HEK293 (cell line): Measurements from ENCODE around the gene FEZF1.
A peak's percentile ranks its signal among the peaks of the same experiment; 100 is the strongest.

ENCODE experiments used
- GLIS2 ChIP-seq: fragments of 450-650 bp; formaldehyde crosslinking; IDR thresholded peaks from 2 replicates; pipeline ENCODE4 v1.5.1; 2016; ENCODE audit warnings: missing biosample characterization, missing genetic modification characterization
- IKZF3 ChIP-seq: fragments of 450-650 bp; IDR thresholded peaks from 2 replicates; pipeline ENCODE4 v1.5.0; 2018; ENCODE audit warnings: missing biosample characterization, mild to moderate bottlenecking, missing genetic modification characterization, moderate library complexity
- PRDM2 ChIP-seq: fragments of 450-650 bp; formaldehyde crosslinking; IDR thresholded peaks from 2 replicates; pipeline ENCODE4 v1.5.1; 2016; ENCODE audit warnings: missing biosample characterization, missing genetic modification characterization, borderline replicate concordance
- PRDM4 ChIP-seq: fragments of 450-650 bp; formaldehyde crosslinking; IDR thresholded peaks from 2 replicates; pipeline ENCODE4 v1.5.1; 2017; ENCODE audit warnings: missing biosample characterization, missing genetic modification characterization
- PRDM6 ChIP-seq: fragments of 450-650 bp; formaldehyde crosslinking; IDR thresholded peaks from 2 replicates; pipeline ENCODE4 v1.5.1; 2017; ENCODE audit warnings: missing biosample characterization, missing genetic modification characterization
- REPIN1 ChIP-seq: fragments of 450-650 bp; formaldehyde crosslinking; IDR thresholded peaks from 2 replicates; pipeline ENCODE4 v1.5.1; 2017; ENCODE audit warnings: missing biosample characterization, missing genetic modification characterization, low read depth
- SALL2 ChIP-seq: fragments of 450-650 bp; formaldehyde crosslinking; IDR thresholded peaks from 2 replicates; pipeline ENCODE4 v1.5.0; 2017; ENCODE audit warnings: missing biosample characterization, mild to moderate bottlenecking, missing genetic modification characterization, borderline replicate concordance
- SP2 ChIP-seq: fragments of 450-650 bp; formaldehyde crosslinking; IDR thresholded peaks from 2 replicates; pipeline ENCODE4 v1.5.1; 2016; ENCODE audit warnings: missing biosample characterization, missing genetic modification characterization
- SP3 ChIP-seq: fragments of 450-650 bp; formaldehyde crosslinking; IDR thresholded peaks from 2 replicates; pipeline ENCODE4 v1.5.1; 2016; ENCODE audit warnings: missing biosample characterization, missing genetic modification characterization
- TCF7L2 ChIP-seq: IDR thresholded peaks from 2 replicates; pipeline ENCODE4 v1.6.1; 2011; ENCODE audit warnings: low read depth, mild to moderate bottlenecking, inconsistent platforms, low read length, moderate library complexity, borderline replicate concordance
- YY2 ChIP-seq: fragments of 450-650 bp; formaldehyde crosslinking; IDR thresholded peaks from 2 replicates; pipeline ENCODE4 v1.5.1; 2016; ENCODE audit warnings: missing biosample characterization, missing genetic modification characterization
- ZBTB1 ChIP-seq: fragments of 450-650 bp; formaldehyde crosslinking; IDR thresholded peaks from 2 replicates; pipeline ENCODE4 v1.5.1; 2016; ENCODE audit warnings: missing biosample characterization, missing genetic modification characterization
- ZBTB48 ChIP-seq: fragments of 450-650 bp; formaldehyde crosslinking; IDR thresholded peaks from 2 replicates; pipeline ENCODE4 v1.5.1; 2016; ENCODE audit warnings: missing biosample characterization, missing genetic modification characterization
- ZFP3 ChIP-seq: fragments of 450-650 bp; formaldehyde crosslinking; IDR thresholded peaks from 2 replicates; pipeline ENCODE4 v1.5.1; 2016; ENCODE audit warnings: low read depth, missing biosample characterization, missing genetic modification characterization
- ZNF112 ChIP-seq: fragments of 450-650 bp; formaldehyde crosslinking; IDR thresholded peaks from 2 replicates; pipeline ENCODE4 v1.5.0; 2017; ENCODE audit warnings: missing biosample characterization, missing genetic modification characterization
- ZNF132 ChIP-seq: fragments of 450-650 bp; formaldehyde crosslinking; IDR thresholded peaks from 2 replicates; pipeline ENCODE4 v1.5.1; 2017; ENCODE audit warnings: missing biosample characterization, missing genetic modification characterization, borderline replicate concordance
- ZNF2 ChIP-seq: fragments of 450-650 bp; formaldehyde crosslinking; IDR thresholded peaks from 2 replicates; pipeline ENCODE4 v1.5.1; 2016; ENCODE audit warnings: missing biosample characterization, missing genetic modification characterization
- ZNF239 ChIP-seq: fragments of 450-650 bp; formaldehyde crosslinking; IDR thresholded peaks from 2 replicates; pipeline ENCODE4 v1.5.1; 2016; ENCODE audit warnings: missing biosample characterization, missing genetic modification characterization
- ZNF324 ChIP-seq: fragments of 450-650 bp; formaldehyde crosslinking; IDR thresholded peaks from 2 replicates; pipeline ENCODE4 v1.5.1; 2016; ENCODE audit warnings: missing biosample characterization, missing genetic modification characterization
- ZNF366 ChIP-seq: fragments of 450-650 bp; formaldehyde crosslinking; conservative IDR thresholded peaks from 2 replicates; pipeline ENCODE4 v1.5.1; 2016; ENCODE audit warnings: missing biosample characterization, missing genetic modification characterization
- ZNF398 ChIP-seq: fragments of 450-650 bp; formaldehyde crosslinking; IDR thresholded peaks from 2 replicates; pipeline ENCODE4 v1.5.1; 2017; ENCODE audit warnings: missing biosample characterization, missing genetic modification characterization
- ZNF48 ChIP-seq: fragments of 450-650 bp; formaldehyde crosslinking; IDR thresholded peaks from 2 replicates; pipeline ENCODE4 v1.5.1; 2016; ENCODE audit warnings: missing biosample characterization, missing genetic modification characterization
- ZNF510 ChIP-seq: fragments of 450-650 bp; formaldehyde crosslinking; IDR thresholded peaks from 2 replicates; pipeline ENCODE4 v1.5.1; 2018; ENCODE audit warnings: mild to moderate bottlenecking, missing genetic modification characterization, missing biosample characterization; ENCODE audit not compliant: insufficient replicate concordance
- ZNF624 ChIP-seq: fragments of 450-650 bp; formaldehyde crosslinking; IDR thresholded peaks from 2 replicates; pipeline ENCODE4 v1.5.1; 2017; ENCODE audit warnings: missing biosample characterization, missing genetic modification characterization
- ZNF626 ChIP-seq: fragments of 450-650 bp; sonication (Bioruptor Pico); formaldehyde crosslinking; IDR thresholded peaks from 2 replicates; pipeline ENCODE4 v1.5.1; 2018; ENCODE audit warnings: missing biosample characterization, missing genetic modification characterization, inconsistent platforms
- ZNF658 ChIP-seq: fragments of 450-650 bp; formaldehyde crosslinking; IDR thresholded peaks from 2 replicates; pipeline ENCODE4; 2016; ENCODE audit warnings: missing biosample characterization, missing genetic modification characterization
- ZNF791 ChIP-seq: fragments of 450-650 bp; formaldehyde crosslinking; IDR thresholded peaks from 2 replicates; pipeline ENCODE4 v1.5.1; 2016; ENCODE audit warnings: missing biosample characterization, missing genetic modification characterization
- ZNF843 ChIP-seq: fragments of 450-650 bp; formaldehyde crosslinking; IDR thresholded peaks from 2 replicates; pipeline ENCODE4 v1.5.1; 2016; ENCODE audit warnings: missing biosample characterization, missing genetic modification characterization

The FEZF1 gene

GRCh38 chr7:122304319-122304975 lies at the start of gene FEZF1 (continued):
- TF ChIP-seq ZNF398 (tag by site-specific recombination) (peak; percentile 85), ZFP3 (tag by site-specific recombination) (no peak), ZNF239 (no peak), ZNF366 (peak; percentile 74), SP3 (peak; percentile 81), REPIN1 (tag by site-specific recombination) (no peak), TCF7L2 (no peak), ZNF112 (tag by site-specific recombination) (no peak), GLIS2 (tag by site-specific recombination) (peak; percentile 23; the same call in 1 of the 2 replicates), SP2 (peak; percentile 82), ZNF2 (no peak), ZNF48 (tag by site-specific recombination) (no peak), PRDM6 (tag by site-specific recombination) (peak; percentile 67), ZBTB48 (tag by site-specific recombination) (peak; percentile 54; the same call in 1 of the 2 replicates), SALL2 (tag by site-specific recombination) (no peak), YY2 (0 out of 2 replicates have a peak, but pooled peaks have one; percentile 45), ZBTB1 (tag by site-specific recombination) (no peak), ZNF791 (tag by site-specific recombination) (no peak), ZNF510 (tag by site-specific recombination) (no peak), ZNF626 (tag by site-specific recombination) (no peak), PRDM4 (tag by site-specific recombination) (no peak), ZNF132 (tag by site-specific recombination) (no peak), ZNF658 (no peak), ZNF843 (tag by site-specific recombination) (no peak), IKZF3 (tag by site-specific recombination) (0 out of 2 replicates have a peak, but pooled peaks have one; percentile 38), ZNF324 (0 out of 2 replicates have a peak, but pooled peaks have one; percentile 37), ZNF624 (tag by site-specific recombination) (no peak), PRDM2 (tag by site-specific recombination) (no peak)
